Activated CD4-positive, alpha-beta T cell treated with anti-CD3 and anti-CD28 coated beads, Interleukin-2, amount 50 U/mL, for 16 hours (primary cell): ENCODE results near the gene MORN1.

Experiments used
- DNase-seq: peaks from one replicate; pipeline ENCODE4 v3.0.0-alpha.2; 2020

MORN1 gene

GRCh38 chr1:2349806-2350205, 41.5 kb downstream of the MORN1 start:
- no peak for DNase-seq

GRCh38 chr1:2348346-2349325, 42.7 kb downstream of the MORN1 start:
- no peak for DNase-seq

GRCh38 chr1:2347896-2348295, 43.5 kb downstream of the MORN1 start:
- no peak for DNase-seq

GRCh38 chr1:2347409-2347785, 44.0 kb downstream of the MORN1 start:
- DNase-seq = no peak

- no peak for DNase-seq
These were observed 44.5 kb downstream of the MORN1 start for GRCh38 chr1:2346691-2347408.

- no peak for DNase-seq
These were observed 45.9 kb downstream of the MORN1 start for GRCh38 chr1:2345297-2346075.

GRCh38 chr1:2344744-2345296, 46.5 kb downstream of the MORN1 start:
- no peak for DNase-seq

- no peak for DNase-seq
These were observed 47.2 kb downstream of the MORN1 start for GRCh38 chr1:2344121-2344681.

- no peak for DNase-seq
These were observed 48.1 kb downstream of the MORN1 start for GRCh38 chr1:2343023-2343935.

GRCh38 chr1:2342384-2343022, 48.9 kb downstream of the MORN1 start:
- no peak for DNase-seq

GRCh38 chr1:2341706-2342383, 49.5 kb downstream of the MORN1 start:
- no peak for DNase-seq

- no peak for DNase-seq
These were observed 50.5 kb downstream of the MORN1 start for GRCh38 chr1:2340918-2341254.

- DNase-seq = no peak
These were observed 51.1 kb downstream of the MORN1 start for GRCh38 chr1:2340086-2340917.

- no peak for DNase-seq
These were observed 51.9 kb downstream of the MORN1 start for GRCh38 chr1:2339206-2340085.

- DNase-seq = no peak
These were observed 53.9 kb downstream of the MORN1 start for GRCh38 chr1:2337501-2337900.

- no peak for DNase-seq
These were observed 54.3 kb downstream of the MORN1 start for GRCh38 chr1:2337081-2337480.

- DNase-seq = no peak
These were observed 54.9 kb downstream of the MORN1 start for GRCh38 chr1:2336499-2336898.

- no peak for DNase-seq
These were observed 55.5 kb downstream of the MORN1 start for GRCh38 chr1:2335721-2336455.
